GM21360 (cell line): ENCODE data around the gene MRPS18B.

Experiments used
- ATAC-seq: cut with Tn5 transposase; IDR thresholded peaks from one replicate; pipeline ENCODE4 v1.9.1; 2021; ENCODE audit warnings: mild to moderate bottlenecking, moderate library complexity; ENCODE audit not compliant: unreplicated experiment

Gene MRPS18B

DNA sequence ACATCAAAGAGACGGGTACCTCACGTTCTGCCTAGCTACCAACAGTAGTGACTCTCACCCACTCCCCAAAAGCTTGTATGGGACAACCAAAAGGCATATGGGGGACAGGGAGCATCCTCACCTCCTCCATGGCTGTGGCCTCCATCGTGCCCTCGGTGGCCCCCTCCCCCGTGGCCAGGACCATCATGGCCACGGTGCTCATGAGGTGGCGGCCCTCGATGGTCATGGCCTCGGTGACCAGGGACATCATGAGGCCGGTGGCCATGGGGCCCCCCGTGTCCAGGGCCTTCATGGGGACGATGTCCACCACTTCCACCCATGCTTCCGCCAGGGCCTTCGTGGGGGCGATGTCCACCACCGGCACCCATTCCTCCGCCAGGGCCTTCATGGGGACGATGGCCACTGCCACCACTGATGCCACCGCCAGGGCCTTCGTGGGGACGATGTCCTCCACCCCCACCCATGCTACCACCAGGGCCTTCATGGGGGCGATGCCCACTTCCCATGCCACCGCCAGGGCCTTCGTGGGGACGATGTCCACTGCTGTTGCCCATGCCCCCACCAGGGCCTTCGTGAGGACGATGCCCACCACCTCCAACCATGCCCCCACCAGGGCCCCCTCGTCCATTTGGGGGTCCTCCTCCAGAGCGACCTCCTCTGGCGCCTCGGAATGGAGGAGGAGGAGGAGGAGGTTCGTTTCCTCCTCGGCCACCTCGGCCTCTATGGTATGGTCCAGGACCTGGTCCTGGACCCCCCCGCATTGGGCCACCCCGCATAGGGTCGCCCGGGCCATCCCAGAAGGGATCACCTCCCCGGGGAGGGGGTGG is 15.6 kb upstream of the MRPS18B start:
- ATAC-seq = no peak

DNA sequence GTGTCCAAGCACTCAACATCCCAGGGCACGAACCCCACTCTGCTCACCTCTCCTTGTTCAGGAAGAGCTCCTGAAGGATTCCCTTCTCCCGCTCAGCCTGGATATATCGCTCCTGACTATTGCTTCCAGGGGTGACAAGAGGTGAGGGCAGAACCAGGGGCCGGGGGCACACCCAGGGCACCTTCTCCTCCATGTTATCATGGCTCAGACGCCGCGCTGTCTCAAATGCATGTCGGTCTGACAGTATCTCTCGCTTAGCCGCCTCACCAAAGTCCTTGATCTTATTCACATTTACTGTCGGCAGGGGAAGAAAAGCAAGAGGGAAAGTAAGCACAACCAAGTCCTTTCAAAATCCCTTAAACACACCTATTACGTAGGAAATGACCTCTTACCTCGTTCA is 13.7 kb upstream of the MRPS18B start:
- no peak for ATAC-seq

DNA sequence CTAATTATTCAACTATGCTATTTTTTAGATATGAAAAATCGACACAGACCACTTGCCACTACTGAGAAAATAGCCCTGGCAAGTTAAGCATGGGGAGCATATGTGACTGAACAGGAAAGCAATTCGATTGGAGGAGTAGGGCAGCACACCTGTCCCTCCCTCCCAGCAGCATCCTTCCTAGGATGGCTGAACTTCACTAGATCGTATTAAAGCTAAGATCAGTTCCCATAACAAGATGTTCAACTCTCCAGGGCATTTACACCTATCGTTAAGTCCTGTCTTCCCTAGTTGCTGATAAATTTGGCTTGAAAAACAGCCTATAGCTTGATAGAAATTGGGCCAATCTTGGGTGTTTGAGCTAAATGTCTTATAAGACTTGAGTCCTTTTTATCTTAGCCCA is 7.6 kb upstream of the MRPS18B start:
- no peak for ATAC-seq

DNA sequence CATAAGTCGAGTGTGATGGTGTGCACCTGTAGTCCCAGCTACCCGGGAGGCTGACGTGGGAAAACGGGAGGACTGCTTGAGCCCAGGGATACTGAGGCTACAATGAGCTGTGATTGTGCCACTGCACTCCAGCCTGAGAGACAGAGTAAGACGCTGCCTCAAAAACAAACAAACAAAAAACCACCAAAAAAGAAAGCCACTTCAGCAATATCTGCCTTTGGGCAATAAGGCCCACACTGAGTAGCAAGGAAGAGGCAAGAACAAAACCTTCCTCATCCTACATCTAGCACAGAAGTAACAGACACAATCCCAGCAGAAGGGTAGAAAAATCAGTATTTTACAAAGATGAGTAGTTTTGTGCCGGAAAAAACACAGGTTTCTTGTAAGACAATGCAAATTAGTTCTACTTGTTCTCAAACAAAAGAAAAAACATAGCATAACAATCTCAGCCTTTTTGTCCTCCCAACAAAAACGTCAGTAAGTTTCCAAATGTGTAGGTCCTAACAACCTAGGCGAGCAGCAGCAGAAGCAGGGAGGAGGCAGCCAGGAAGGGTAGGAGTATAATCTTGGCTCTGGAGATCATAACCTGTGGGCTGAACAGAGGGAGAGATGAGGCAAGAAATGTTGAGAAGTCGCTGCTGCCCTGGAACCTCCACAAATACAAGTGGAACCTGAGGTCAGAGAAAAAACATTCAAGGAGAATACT is 6.3 kb upstream of the MRPS18B start:
- ATAC-seq = no peak

DNA sequence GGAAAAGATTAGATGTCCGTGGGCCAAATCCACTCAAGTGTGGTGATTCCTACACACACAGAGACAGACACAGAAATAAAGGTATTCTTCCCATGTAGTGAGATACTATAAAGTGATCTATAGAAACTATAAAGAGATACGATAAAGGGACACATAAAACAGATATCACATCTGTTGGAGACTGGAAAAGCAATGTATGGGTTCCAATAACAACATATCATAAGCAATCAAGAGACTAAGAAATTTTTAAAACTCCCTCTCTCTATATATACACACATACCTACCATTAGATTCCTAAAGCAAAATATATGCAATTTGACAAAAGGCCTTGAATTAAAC is 5.8 kb upstream of the MRPS18B start:
- ATAC-seq = no peak

DNA sequence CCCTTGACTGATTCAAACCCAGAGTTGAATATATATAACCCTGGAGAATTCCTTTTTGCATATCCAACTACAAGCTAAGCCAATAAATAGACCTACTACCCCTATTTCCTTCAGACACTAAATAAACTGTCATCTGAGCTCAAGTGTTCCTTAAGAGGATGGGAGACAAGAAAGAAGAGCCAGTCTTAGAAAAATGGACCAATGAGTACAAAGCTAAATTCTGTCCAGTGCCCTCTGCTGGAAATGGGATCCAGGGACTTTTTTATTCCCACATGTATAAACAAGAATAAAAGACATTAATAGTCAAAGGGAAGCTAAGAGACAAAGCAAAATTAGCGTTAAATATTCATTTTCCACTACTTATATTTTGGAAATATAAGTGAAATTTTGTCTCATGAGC is 5.4 kb upstream of the MRPS18B start:
- ATAC-seq = no peak

DNA sequence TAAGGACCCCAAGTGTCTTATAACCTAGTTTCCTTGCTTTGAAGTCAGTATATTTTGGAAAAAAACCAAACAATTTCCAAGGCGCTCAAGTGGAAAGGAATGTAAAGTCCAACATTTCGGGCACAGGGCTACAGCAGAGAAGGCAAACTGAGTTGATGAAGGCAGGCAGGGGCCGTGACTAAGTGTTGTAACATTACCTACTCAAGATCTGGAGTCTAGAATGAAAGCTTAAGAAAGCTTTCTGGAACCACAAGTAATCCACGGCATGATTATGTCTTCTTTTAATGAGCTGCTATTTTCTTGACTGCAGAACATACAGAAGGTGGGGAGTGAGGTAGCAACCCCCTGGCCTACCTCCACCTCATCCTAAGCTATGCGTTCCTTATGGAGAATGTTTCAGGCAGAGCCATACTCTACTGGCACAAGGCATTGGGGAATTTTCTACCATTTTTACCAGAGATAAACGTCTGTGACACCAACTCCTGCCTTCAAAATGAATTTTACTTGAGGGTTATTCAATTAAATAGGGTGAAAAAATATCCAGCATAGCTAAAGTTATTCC is 4.9 kb upstream of the MRPS18B start:
- ATAC-seq = no peak

DNA sequence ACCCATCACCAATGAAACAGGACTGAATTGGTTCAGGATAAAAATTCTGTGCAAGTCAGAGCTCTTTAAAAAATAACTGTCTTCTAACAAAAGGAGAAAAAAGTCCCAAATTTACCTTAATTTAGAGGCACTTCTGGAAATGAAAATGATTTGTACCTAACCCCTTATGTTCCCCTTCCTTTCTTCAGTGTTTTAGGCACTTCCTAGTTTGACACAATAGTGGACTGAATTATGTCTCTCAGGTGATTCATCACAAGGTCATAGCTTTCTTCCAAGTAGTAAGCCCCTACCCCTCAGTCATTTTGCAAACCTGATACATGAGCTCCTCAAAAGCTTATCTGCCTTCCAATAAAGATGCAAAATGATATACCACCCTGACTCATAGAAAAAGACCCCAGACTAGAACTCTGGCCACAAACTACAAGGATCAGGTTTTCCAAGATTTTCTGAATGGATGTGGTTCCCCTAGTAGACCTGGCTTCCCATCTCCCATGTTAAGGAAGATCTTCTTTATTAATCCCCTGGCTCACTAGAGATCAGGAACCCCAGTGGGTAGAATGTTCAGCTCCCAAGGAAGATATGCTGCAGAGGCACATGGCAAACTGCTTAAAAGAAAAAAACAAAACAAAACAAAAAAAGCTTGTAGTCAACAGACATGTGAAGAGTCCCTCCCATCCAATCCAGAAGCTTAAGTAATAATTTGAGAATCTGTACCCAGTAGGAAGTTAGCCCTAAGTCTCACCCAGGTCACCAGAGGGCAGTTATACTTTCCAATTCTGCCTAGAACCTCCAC is 4.2 kb upstream of the MRPS18B start:
- no peak for ATAC-seq

DNA sequence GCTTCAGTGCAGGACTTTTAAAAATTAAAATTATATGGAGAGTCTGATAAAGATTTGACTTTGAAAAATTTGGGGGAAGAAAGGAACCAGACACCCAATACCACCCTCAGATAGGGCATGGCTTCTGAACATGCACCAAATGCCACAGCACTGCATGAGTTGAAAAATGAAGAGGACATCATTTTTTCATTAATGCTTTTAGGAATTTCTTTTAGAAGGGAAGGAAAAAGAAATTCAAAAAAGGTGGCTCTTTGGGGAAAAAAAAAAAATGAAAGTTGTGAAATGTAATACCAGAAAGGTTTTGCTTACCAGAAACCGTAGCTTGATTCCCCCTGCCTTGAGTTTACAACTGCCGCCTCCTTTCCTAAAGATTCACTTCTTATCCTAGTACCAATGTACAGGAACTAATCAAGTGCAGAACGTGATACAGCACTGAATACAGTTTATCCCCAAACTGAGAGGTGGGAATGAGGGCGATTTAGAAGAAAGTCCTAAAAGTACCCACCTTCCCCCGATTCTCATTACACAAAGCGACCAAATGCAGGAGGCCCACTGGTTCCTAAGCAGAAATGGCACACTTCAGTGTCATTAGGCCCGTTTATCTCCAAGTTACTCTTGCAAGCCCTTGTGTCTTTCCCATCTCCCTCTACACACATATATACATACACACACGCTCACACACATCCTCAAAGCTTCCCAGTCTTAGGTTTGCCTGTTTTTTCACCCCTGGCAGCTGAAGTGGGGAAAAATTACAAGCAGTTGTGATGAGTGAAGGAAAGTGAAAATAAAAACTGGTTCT is 3.4 kb upstream of the MRPS18B start:
- no peak for ATAC-seq

DNA sequence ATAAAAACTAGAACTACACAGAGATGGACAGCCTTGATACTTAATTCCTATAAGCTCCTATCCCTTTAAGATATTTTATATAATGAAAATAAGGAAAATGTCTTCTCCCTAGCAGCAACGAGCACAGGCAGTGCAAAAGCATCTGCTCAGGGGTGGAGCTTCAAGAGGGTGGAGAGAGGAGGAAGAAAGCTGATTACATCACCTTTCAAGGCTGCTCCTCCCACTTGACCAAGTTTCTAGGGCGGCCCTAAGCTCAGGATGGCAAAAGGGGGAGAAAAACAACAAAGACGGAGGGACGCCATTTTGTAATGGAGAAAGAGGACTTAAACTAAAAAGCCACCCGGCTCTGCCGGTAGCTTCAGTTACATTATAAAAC is 2.8 kb upstream of the MRPS18B start:
- peak; percentile 36 for ATAC-seq

DNA sequence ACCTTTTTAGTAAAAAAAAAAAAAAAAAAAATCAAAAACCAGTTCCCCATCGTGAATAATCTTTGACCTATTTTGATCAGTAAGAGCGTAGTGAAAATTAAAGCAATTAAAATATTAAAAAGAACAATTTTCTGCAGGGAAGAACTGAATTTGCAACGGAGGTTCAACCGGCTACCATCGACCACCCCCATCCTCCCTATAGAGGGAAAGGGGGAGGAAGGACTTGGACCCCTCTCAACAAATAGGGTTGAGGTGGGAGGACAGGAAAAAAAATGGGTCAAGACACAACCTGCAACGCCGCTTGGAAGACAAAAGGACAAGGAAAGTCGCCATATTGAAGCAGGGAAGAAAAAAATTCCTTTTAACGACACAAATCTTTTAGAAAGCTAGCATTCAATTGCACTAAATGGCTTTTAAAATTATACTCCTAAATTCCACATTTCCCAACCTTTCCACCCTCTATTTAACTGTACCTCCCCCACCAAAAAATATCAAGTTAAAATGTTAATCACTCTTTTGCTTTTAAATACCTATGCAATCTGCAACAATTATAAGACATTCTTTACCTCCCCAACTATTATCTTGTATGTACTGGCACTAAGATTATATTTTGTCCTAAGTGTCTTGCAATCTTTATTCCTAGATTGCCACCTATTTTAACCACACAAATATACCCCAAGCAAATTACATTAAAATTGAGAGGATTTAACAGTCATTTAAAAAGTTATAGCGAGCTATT is 2.3 kb upstream of the MRPS18B start:
- no peak for ATAC-seq

DNA sequence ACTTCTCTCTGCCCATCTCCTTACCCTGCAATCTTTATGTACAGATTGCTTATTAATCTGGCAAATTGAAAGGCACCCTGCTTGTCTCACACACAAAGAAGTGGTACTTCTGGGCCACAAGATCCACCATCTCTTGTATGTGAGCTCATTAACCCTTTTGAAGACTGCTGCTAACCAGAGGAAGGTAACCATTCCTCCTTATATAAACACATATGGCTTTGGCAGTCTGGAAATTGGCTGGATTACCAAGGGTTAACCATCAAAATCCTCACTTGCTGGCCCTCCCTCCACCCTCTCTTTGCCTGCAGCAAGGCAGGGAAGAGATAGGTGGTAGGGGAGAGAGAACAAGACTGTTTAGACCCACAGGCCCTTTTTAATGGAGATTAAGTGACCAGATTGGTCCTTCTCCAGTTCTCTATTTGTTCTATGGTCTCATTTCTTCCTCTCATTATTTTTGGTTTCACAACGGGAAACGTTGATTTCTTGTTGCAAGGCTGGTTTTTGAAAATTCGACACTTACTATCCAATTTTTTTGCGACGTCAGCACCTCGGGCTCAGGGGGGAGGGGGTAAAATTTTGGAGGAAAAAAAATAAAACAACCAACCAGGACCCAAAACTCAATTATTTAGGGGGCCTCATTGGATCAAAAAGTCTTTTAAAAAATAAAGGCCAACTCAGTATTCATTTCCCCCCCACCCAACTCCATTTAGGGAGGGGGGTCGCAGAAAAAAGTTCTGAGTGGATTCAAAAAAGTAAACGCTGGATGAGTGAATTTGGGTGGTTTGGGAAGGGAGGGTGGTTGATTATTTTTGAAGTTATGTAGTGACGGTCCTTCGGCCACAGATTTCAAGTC is 1.5 kb upstream of the MRPS18B start:
- no peak for ATAC-seq

DNA sequence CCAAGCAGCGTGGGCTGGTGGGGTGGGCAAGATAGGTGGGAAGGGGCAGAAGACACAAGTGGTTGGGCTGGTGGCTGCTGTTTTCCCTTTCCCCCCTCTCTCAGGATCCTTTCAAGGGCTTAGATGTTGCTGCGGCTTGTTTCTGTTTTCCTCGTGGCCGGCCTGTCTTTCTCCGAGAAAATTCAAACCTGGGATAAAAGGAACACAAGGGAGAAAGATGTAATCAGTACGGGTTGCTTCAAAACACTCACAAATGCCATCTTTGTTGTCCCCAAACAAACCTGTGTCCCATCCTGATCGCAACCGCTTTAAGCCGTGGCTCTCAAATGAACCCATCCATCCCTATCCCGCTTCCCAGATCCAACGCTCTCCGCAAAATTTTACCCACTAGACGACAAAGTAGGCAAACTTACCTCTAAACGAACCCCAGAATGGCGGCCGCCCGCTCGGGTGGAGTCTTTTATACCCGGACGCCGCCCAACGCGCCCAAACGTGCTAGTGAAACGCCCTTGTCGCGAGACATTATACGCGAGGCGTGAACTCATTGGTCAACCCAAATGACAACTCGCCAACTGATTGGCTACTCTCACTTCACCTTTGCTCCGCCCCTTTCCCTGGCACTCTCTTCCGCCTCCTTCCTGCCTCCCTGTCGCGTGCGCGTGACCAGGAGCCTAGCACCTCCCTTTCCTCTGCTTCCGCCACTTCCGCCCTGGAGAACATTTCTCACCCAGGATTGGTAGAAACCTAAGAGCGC is 652 bp upstream of the MRPS18B start, which contains the start of gene PPP1R10:
Gene PPP1R10, minus strand, starts transcription at position 433 of the 754 bp plus-strand sequence. CDS start 7,299 bp downstream, outside the sequence.
- ATAC-seq = peak; percentile 67

DNA sequence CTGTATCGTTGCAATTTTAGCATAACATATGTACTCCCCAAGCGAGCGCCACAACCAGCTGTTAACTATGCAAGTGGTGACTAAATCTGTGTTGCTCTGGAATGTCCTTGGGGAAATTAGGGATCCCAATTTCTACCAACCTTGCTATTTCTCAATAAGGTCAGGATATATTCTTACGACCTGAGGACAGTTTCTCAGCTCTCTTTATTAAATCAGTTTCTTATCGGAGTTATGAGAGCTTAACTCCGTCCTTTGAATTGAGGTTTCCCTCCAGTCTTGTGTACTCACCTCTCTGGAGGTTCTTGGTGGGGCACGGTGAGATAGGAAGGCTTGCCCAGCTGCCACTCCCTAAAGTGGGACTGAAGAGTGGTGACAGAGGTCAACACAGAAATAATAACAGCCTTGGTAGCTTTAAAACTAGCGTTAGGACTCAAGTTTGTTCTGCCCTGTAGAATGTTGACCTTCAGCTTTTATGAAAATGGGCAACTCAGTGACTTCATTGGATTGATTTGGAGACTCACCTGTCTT is 694 bp downstream of the MRPS18B start:
- no peak for ATAC-seq

DNA sequence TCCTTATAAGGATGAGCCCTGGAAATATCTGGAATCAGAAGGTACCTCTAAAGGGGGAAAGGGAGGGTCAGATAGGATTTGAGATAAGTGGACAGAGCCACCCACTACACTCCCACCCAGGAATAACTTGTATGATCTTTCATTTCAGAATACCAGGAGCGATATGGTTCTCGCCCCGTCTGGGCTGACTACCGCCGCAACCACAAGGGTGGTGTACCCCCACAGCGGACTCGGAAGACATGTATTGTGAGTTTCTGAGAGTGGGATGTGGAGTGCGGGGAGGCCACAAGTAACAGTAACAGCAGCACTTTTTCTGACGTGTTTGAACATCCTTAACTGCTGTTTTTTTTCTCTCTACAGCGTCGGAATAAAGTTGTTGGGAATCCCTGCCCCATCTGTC is 1.9 kb downstream of the MRPS18B start:
- no peak for ATAC-seq

DNA sequence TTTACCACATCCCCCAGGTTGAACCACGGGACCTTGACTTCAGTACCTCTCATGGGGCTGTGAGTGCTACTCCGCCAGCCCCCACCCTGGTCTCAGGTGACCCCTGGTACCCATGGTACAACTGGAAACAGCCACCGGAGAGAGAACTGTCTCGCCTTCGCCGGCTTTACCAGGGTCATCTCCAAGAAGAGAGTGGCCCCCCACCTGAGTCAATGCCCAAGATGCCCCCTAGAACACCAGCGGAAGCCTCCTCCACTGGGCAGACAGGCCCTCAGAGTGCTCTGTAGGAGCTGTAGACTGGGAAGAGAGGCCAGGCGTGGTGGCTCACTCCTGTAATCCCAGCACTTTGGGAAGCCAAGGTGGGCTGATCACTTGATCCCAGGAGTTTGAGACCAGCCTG is 7.9 kb downstream of the MRPS18B start:
- no peak for ATAC-seq

DNA sequence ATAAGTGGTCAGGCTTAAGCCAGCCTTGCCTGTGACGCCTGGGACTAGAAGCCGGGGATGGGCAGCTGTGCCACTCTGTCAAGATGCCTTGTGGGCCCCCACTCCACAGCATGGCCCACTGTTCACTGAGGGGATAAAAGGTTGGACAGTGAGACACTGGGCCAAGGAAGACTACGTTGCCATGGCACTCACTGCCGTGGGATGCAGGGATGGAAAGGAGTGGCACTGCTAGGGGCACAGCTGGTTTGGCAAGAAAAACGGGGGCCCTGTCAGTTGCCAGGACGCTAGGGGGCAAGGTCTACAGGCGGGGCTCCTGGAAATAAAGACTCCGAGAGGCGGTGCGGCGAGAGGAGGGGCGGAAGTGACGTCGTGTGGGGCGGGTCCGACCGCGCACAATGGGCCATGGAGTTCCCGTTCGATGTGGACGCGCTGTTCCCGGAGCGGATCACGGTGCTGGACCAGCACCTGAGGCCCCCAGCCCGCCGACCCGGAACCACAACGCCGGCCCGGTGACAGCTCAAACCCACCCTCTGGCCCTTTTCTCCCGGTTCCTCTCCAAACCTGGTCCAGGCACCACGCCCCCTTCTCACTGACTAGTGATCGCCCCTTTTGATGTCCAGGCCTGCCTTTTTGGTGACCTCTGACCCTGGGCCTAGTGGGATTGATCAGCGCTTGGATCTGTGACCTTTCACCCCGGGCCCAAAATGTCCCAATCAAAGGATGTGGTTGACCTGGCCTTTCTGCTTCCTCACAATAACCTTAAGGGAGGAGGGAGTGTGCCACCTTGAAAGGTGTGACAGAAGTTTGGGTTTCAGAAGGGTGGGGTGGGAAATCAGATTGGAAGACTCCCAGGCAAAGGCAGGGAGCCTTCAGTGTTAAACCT is 9.1 kb downstream of the MRPS18B start, which contains the start of gene ATAT1:
Gene ATAT1, plus strand, starts transcription at position 391 of the 883 bp plus-strand sequence.
- ATAC-seq = peak; percentile 81
